GM12875 (cell line): ENCODE data around the gene FBXO34.

Experiments
- H3K4me3 ChIP-seq: one replicate; pipeline ENCODE4 v1.5.1; 2011; ENCODE audit warnings: low read depth, low read length, control low read depth
- CTCF ChIP-seq: IDR thresholded peaks from 2 replicates; pipeline ENCODE4 v1.5.1; 2011; ENCODE audit warnings: low read depth, mild to moderate bottlenecking, control low read depth, inconsistent platforms, low read length, moderate library complexity, borderline replicate concordance; ENCODE audit not compliant: insufficient read depth

The FBXO34 gene

GRCh38 chr14:55298500-55298822 lies 27.2 kb downstream of the FBXO34 start:
- TF ChIP-seq CTCF = no peak
- H3K4me3 ChIP-seq = no peak overlapping the region

GRCh38 chr14:55301437-55302121 lies 30.4 kb downstream of the FBXO34 start:
- no peak overlapping the region for H3K4me3 ChIP-seq
- TF ChIP-seq CTCF = no peak

DNA sequence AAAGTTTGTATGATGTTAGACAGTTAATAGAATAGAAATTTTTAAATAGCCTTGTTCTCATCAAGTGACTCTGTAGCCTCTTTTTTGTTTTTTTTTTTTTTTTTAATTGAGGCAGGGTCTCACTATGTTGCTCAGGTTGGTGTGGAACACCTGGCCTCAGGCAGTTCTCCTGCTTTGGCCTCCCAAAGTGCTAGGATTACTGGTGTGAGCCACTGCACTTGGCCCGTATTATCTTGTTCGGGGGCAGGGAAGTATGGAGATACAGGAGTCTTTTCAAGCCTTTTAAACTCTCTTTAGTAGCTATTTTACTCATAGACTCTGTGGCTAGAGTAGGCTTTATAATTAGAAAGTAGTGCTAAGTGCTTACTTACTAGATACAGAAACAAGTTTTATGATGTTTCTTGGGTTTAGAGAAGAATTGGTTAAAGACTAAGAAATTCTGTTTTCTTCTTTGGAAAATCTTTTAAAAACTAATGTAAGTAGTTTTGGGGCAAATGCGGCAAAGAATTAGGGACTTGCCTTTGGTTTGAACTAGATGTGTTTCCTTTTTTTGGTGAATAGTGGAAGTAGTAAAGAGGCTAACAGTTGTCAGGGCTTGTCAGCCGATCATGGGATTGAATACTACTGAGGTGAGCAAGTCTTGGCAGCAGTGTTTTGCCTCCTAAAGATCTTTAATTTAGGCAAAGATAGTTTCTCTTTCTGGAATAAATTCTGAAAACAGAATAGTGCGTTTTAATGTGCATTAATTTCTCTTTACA lies 31.3 kb downstream of the FBXO34 start:
- H3K4me3 ChIP-seq = no peak overlapping the region
- no peak for TF ChIP-seq CTCF

DNA sequence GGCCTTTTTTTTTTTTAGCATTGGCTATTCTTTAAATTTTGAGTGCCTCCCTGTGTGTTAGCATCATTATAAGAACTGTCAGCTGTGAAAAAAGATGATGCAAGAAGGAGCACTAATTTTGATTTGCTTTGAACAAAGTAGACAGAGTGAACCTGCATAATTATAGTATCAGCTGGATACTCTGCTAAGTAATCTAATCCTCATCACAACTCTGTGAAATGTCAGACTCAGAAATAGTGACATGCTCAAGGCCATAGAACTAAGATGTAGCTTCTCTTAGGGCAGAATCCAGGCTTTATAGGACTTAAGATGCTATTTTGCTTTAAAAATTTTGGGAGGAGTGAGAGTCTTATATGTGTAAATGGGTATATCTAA lies 31.9 kb downstream of the FBXO34 start:
- TF ChIP-seq CTCF = no peak

DNA sequence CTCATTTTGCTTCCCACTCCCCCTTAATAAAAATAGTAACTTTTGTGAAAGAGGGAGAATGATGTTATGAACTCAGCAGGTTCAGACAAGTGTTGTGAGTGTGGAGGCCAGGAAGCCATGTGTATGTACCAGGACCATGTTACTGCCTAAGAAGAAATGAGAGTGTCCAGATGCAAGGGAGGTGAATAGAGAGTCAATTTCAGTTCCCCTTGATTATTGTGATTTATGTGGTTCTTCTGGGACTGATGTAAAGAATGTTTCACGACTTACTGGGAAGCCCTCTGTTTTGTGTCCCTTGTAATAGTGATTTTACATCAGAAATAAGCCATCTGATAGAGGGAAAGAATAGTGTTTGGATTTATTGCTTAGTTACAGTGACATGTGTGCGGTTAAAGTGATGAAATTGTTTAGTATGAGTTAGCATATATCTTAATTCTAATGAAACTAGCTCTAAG lies 32.5 kb downstream of the FBXO34 start:
- TF ChIP-seq CTCF = no peak
- H3K4me3 ChIP-seq = no peak overlapping the region

More for the DNA sequence above, 31.9 kb downstream of the FBXO34 start:
- H3K4me3 ChIP-seq = no peak overlapping the region

- TF ChIP-seq CTCF = no peak
- H3K4me3 ChIP-seq = no peak overlapping the region
Measured at GRCh38 chr14:55306938-55307589, 35.8 kb downstream of the FBXO34 start.
